ENCODE data around the gene PPP2R3A. TPM values are rescaled to one million over a fixed set of nuclear protein-coding genes. Genes with fewer than 3 reads are reported as not detected.
"Not testable (repeated sequence)": the region's sequence is repeated elsewhere in the genome, so short reads cannot be mapped to it uniquely, and the experiment has no call there.

The PPP2R3A gene
- total RNA-seq, 1 donor from 2014 or later: 19.3 TPM

- TF ChIP-seq, protein P1, sequence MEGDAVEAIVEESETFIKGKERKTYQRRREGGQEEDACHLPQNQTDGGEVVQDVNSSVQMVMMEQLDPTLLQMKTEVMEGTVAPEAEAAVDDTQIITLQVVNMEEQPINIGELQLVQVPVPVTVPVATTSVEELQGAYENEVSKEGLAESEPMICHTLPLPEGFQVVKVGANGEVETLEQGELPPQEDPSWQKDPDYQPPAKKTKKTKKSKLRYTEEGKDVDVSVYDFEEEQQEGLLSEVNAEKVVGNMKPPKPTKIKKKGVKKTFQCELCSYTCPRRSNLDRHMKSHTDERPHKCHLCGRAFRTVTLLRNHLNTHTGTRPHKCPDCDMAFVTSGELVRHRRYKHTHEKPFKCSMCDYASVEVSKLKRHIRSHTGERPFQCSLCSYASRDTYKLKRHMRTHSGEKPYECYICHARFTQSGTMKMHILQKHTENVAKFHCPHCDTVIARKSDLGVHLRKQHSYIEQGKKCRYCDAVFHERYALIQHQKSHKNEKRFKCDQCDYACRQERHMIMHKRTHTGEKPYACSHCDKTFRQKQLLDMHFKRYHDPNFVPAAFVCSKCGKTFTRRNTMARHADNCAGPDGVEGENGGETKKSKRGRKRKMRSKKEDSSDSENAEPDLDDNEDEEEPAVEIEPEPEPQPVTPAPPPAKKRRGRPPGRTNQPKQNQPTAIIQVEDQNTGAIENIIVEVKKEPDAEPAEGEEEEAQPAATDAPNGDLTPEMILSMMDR (IDR thresholded peaks at IDR 0.05; ENCODE audit: unreplicated experiment): no peak
- peaks cover 2% of the 10 kb centered on the region for H3K4me1 Mint-ChIP-seq (ENCODE audit: unreplicated experiment)
- DNase-seq (ENCODE audit: low spot score): no peak
- H3K27ac Mint-ChIP-seq (ENCODE audit: unreplicated experiment): peak overlapping the region; percentile 75
- H3K4me3 Mint-ChIP-seq (ENCODE audit: unreplicated experiment): no peak overlapping the region
- no peaks in the 10 kb centered on the region for H3K9me3 Mint-ChIP-seq (ENCODE audit: unreplicated experiment)
- peaks cover 5% of the 10 kb centered on the region for H3K36me3 Mint-ChIP-seq (ENCODE audit: low read depth, unreplicated experiment)
- no peaks in the 10 kb centered on the region for H3K27me3 Mint-ChIP-seq (ENCODE audit: unreplicated experiment)
Measured at GRCh38 chr3:136142592-136142991, 177.1 kb downstream of the PPP2R3A start.

DNA sequence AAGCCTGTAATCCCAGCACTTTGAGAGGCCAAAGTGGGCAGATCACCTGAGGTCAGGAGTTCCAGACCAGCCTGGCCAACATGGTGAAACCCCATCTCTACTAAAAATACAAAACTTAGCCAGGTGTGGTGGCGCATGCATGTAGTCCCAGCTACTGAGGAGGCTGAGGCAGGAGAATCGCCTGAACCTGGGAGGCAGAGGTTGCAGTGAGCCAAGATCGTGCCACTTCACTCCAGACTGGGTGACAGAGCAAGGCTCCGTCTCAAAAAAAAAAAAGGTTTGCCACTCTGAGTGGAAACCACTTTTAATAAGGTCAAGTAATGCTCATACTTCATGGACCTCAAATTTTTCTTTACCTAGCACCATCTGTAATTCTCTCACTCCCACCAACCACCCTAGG lies 178.9 kb downstream of the PPP2R3A start:
- not testable (repeated sequence) for H3K27me3 Mint-ChIP-seq (ENCODE audit: unreplicated experiment); H3K4me1 Mint-ChIP-seq (ENCODE audit: unreplicated experiment); H3K9me3 Mint-ChIP-seq (ENCODE audit: unreplicated experiment); H3K27ac Mint-ChIP-seq (ENCODE audit: unreplicated experiment); DNase-seq (ENCODE audit: low spot score); H3K36me3 Mint-ChIP-seq (ENCODE audit: low read depth, unreplicated experiment); H3K4me3 Mint-ChIP-seq (ENCODE audit: unreplicated experiment)

GRCh38 chr3:136146981-136147729 lies 181.6 kb downstream of the PPP2R3A start:
- TF ChIP-seq, protein P1 (IDR thresholded peaks at IDR 0.05; ENCODE audit: unreplicated experiment): no peak
- Mint-ChIP-seq H3K4me1 (ENCODE audit: unreplicated experiment) (peaks cover 7% of the 10 kb centered on the region), H3K4me3 (ENCODE audit: unreplicated experiment) (no peak overlapping the region), H3K9me3 (ENCODE audit: unreplicated experiment) (no peaks in the 10 kb centered on the region), H3K27ac (ENCODE audit: unreplicated experiment) (no peak overlapping the region), H3K36me3 (ENCODE audit: low read depth, unreplicated experiment) (peaks cover 16% of the 10 kb centered on the region), H3K27me3 (ENCODE audit: unreplicated experiment) (no peaks in the 10 kb centered on the region)
- DNase-seq (ENCODE audit: low spot score): no peak

GRCh38 chr3:136149667-136150066 lies 184.1 kb downstream of the PPP2R3A start:
- no peak overlapping the region for H3K27ac Mint-ChIP-seq (ENCODE audit: unreplicated experiment)
- DNase-seq (ENCODE audit: low spot score): no peak
- H3K9me3 Mint-ChIP-seq (ENCODE audit: unreplicated experiment): no peaks in the 10 kb centered on the region
- TF ChIP-seq, protein P1 (IDR thresholded peaks at IDR 0.05; ENCODE audit: unreplicated experiment): no peak
- no peaks in the 10 kb centered on the region for H3K27me3 Mint-ChIP-seq (ENCODE audit: unreplicated experiment)
- peaks cover 6% of the 10 kb centered on the region for H3K4me1 Mint-ChIP-seq (ENCODE audit: unreplicated experiment)
- H3K36me3 Mint-ChIP-seq (ENCODE audit: low read depth, unreplicated experiment): peaks cover 16% of the 10 kb centered on the region
- no peak overlapping the region for H3K4me3 Mint-ChIP-seq (ENCODE audit: unreplicated experiment)

- H3K27ac Mint-ChIP-seq (ENCODE audit: unreplicated experiment): no peak overlapping the region
- peaks cover 12% of the 10 kb centered on the region for H3K4me1 Mint-ChIP-seq (ENCODE audit: unreplicated experiment)
- DNase-seq (ENCODE audit: low spot score): no peak
- H3K4me3 Mint-ChIP-seq (ENCODE audit: unreplicated experiment): no peak overlapping the region
- TF ChIP-seq, protein P1 (IDR thresholded peaks at IDR 0.05; ENCODE audit: unreplicated experiment): no peak
- H3K9me3 Mint-ChIP-seq (ENCODE audit: unreplicated experiment): no peaks in the 10 kb centered on the region
- H3K36me3 Mint-ChIP-seq (ENCODE audit: low read depth, unreplicated experiment): peaks cover 11% of the 10 kb centered on the region
- no peaks in the 10 kb centered on the region for H3K27me3 Mint-ChIP-seq (ENCODE audit: unreplicated experiment)
Measured at GRCh38 chr3:136151219-136151618, 185.7 kb downstream of the PPP2R3A start.
